ENCODE data around the gene RHCE. TPM values are rescaled to one million over a fixed set of nuclear protein-coding genes. Genes with fewer than 3 reads are reported as not detected.
"Not testable (repeated sequence)": the region's sequence is repeated elsewhere in the genome, so short reads cannot be mapped to it uniquely, and the experiment has no call there.

The RHCE gene
- total and polyA plus RNA-seq, 5 donors from 2014 or later, result 0.16 to 0.45 (median 0.31) TPM; not detected in 1

DNA sequence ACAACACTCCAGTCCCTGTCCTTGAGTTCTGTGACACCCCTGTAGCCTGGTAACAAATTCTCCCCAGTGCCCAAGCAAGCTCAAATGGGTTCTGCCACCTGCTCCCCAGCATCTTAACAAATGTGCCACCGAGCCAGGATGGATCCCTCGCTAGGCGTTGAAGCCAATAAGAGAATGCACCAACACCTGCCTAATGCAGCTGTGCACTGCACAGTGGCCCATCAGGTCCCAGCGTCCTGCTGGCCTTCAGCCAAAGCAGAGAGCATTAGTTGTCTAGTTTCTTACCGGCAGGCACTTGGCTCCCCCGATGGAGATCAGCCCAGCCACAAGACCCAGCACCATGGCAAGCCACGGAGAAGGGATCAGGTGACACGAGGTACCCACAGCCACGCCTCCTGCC is 31.9 kb downstream of the RHCE start:
- not testable (repeated sequence) for H3K4me1 ChIP-seq (ENCODE audit: control insufficient read depth, insufficient read depth, low read length, poor library complexity, severe bottlenecking); H3K36me3 Mint-ChIP-seq; H3K9me3 Mint-ChIP-seq; H3K36me3 ChIP-seq (ENCODE audit: control insufficient read depth, insufficient read depth, low read length); H3K9me3 ChIP-seq (ENCODE audit: control insufficient read depth in 2 of 2, low read length in 2 of 2); DNase-seq; ATAC-seq (ENCODE audit: low read depth in 2 of 2); H3K4me1 Mint-ChIP-seq; H3K4me3 ChIP-seq (ENCODE audit: low read depth, low read length); H3K4me3 Mint-ChIP-seq; H3K27ac ChIP-seq (ENCODE audit: insufficient read depth, low read length, poor library complexity, severe bottlenecking); H3K27ac Mint-ChIP-seq; H3K27me3 ChIP-seq (ENCODE audit: control insufficient read depth, insufficient read depth, low read length)
- H3K27me3 Mint-ChIP-seq, result peaks cover 11% of the 10 kb centered on the region

DNA sequence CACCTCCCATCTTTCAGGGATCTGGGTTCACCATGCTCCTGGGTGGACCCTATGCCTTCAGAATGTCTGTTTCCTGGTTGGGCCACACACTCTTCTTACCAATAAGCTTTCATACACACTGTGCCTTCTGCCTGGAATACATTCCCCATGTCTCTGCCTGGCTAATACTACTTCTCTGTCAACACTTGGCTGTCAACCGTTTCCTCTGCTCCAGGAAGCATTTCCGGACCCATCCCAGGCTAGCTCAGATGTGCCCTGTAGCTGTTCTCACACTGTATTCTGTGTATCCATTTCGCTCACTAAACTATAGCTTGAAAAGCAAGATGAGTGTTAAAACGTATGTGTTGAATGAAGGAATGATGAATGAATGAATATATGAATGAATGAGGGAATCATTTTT is 33.5 kb downstream of the RHCE start:
- peaks cover 11% of the 10 kb centered on the region for H3K27me3 Mint-ChIP-seq
- H3K27ac ChIP-seq (ENCODE audit: insufficient read depth, low read length, poor library complexity, severe bottlenecking); DNase-seq; H3K27me3 ChIP-seq (ENCODE audit: control insufficient read depth, insufficient read depth, low read length); H3K4me3 Mint-ChIP-seq; H3K4me1 Mint-ChIP-seq; H3K4me1 ChIP-seq (ENCODE audit: control insufficient read depth, insufficient read depth, low read length, poor library complexity, severe bottlenecking); H3K9me3 ChIP-seq (ENCODE audit: control insufficient read depth in 2 of 2, low read length in 2 of 2); H3K36me3 ChIP-seq (ENCODE audit: control insufficient read depth, insufficient read depth, low read length); H3K27ac Mint-ChIP-seq; H3K4me3 ChIP-seq (ENCODE audit: low read depth, low read length); H3K9me3 Mint-ChIP-seq; ATAC-seq (ENCODE audit: low read depth in 2 of 2); H3K36me3 Mint-ChIP-seq: not testable (repeated sequence)

DNA sequence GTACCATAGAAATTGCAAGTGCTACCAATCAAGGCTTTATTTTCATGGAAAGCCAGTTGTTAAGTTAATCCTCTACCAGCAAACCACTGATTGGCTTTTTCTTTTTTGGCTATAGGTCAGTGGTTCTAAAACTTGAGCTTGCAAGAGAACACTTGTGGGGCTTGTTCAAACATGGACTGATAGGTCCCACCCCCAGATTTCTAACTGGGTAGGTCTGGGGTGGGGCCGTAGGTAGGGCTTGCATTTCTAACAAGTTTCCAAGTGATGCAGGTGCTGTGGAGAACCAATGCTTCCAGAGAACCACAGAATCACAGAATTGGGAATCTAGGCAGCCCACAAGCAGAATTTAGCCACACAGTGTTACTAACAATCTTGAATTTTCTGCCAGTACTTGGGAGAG is 36.8 kb downstream of the RHCE start:
- not testable (repeated sequence) for H3K4me3 ChIP-seq (ENCODE audit: low read depth, low read length); H3K9me3 ChIP-seq (ENCODE audit: control insufficient read depth in 2 of 2, low read length in 2 of 2); H3K4me1 ChIP-seq (ENCODE audit: control insufficient read depth, insufficient read depth, low read length, poor library complexity, severe bottlenecking); H3K4me1 Mint-ChIP-seq; H3K27ac Mint-ChIP-seq; H3K27me3 ChIP-seq (ENCODE audit: control insufficient read depth, insufficient read depth, low read length); H3K36me3 ChIP-seq (ENCODE audit: control insufficient read depth, insufficient read depth, low read length); H3K27ac ChIP-seq (ENCODE audit: insufficient read depth, low read length, poor library complexity, severe bottlenecking); H3K4me3 Mint-ChIP-seq; H3K36me3 Mint-ChIP-seq; H3K27me3 Mint-ChIP-seq; DNase-seq; H3K9me3 Mint-ChIP-seq; ATAC-seq (ENCODE audit: low read depth in 2 of 2)

- not testable (repeated sequence) for H3K4me3 Mint-ChIP-seq; H3K27me3 ChIP-seq (ENCODE audit: control insufficient read depth, insufficient read depth, low read length); H3K27me3 Mint-ChIP-seq; H3K36me3 ChIP-seq (ENCODE audit: control insufficient read depth, insufficient read depth, low read length); H3K9me3 Mint-ChIP-seq; H3K4me1 ChIP-seq (ENCODE audit: control insufficient read depth, insufficient read depth, low read length, poor library complexity, severe bottlenecking); H3K36me3 Mint-ChIP-seq; ATAC-seq (ENCODE audit: low read depth in 2 of 2); H3K27ac Mint-ChIP-seq; H3K4me1 Mint-ChIP-seq; H3K4me3 ChIP-seq (ENCODE audit: low read depth, low read length); H3K9me3 ChIP-seq (ENCODE audit: control insufficient read depth in 2 of 2, low read length in 2 of 2); H3K27ac ChIP-seq (ENCODE audit: insufficient read depth, low read length, poor library complexity, severe bottlenecking); DNase-seq
Observed at GRCh38 chr1:25383090-25383489, 37.5 kb downstream of the RHCE start.

GRCh38 chr1:25382543-25382942 is 38.1 kb downstream of the RHCE start:
- H3K27ac ChIP-seq (ENCODE audit: insufficient read depth, low read length, poor library complexity, severe bottlenecking); H3K36me3 ChIP-seq (ENCODE audit: control insufficient read depth, insufficient read depth, low read length); H3K4me1 Mint-ChIP-seq; H3K36me3 Mint-ChIP-seq; H3K27ac Mint-ChIP-seq; H3K27me3 ChIP-seq (ENCODE audit: control insufficient read depth, insufficient read depth, low read length); H3K9me3 ChIP-seq (ENCODE audit: control insufficient read depth in 2 of 2, low read length in 2 of 2); H3K9me3 Mint-ChIP-seq; H3K4me3 Mint-ChIP-seq; H3K27me3 Mint-ChIP-seq; H3K4me3 ChIP-seq (ENCODE audit: low read depth, low read length); H3K4me1 ChIP-seq (ENCODE audit: control insufficient read depth, insufficient read depth, low read length, poor library complexity, severe bottlenecking); DNase-seq; ATAC-seq (ENCODE audit: low read depth in 2 of 2): not testable (repeated sequence)

DNA sequence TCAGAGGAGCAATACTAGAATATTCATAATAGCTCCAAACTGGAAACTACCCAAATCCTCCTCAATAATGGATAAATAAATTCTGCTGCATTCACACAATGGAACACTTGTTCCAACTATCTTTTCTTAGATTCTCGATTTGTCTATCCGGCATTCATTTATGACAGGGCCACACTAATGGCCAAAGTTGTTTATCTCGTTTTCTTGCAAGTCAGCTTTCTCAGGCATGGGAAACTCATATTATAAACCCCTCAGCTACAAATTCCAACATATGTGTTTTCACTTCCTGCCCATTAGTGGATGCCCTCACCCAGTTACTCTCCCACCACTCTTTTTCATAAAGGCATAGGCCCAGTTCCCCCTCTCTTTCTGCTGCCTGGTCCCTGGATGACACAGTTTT is 42.3 kb downstream of the RHCE start:
- H3K9me3 Mint-ChIP-seq; H3K36me3 Mint-ChIP-seq; H3K4me3 ChIP-seq (ENCODE audit: low read depth, low read length); H3K9me3 ChIP-seq (ENCODE audit: control insufficient read depth in 2 of 2, low read length in 2 of 2); H3K27ac Mint-ChIP-seq; ATAC-seq (ENCODE audit: low read depth in 2 of 2); H3K4me3 Mint-ChIP-seq; H3K27ac ChIP-seq (ENCODE audit: insufficient read depth, low read length, poor library complexity, severe bottlenecking); DNase-seq; H3K27me3 ChIP-seq (ENCODE audit: control insufficient read depth, insufficient read depth, low read length); H3K4me1 ChIP-seq (ENCODE audit: control insufficient read depth, insufficient read depth, low read length, poor library complexity, severe bottlenecking); H3K27me3 Mint-ChIP-seq; H3K36me3 ChIP-seq (ENCODE audit: control insufficient read depth, insufficient read depth, low read length); H3K4me1 Mint-ChIP-seq: not testable (repeated sequence)

DNA sequence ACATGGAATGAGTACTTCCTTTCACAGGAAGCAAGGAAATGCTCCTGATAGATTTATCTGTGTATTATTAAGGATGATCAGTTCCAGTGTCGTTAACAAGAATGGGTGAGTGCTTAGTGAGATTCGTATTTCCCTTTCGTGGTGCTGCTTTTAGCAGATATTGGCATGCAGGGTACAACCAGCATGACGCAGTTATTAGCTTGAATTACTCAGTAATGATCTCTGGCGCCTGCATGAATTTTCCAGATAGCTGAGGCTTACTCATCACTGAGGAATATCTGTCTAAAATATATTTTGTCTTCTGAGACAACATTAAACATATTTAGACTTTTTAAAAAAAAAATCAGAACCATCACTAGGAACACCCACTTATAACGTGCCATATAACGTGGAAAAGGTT is 48.9 kb downstream of the RHCE start:
- H3K4me1 ChIP-seq (ENCODE audit: control insufficient read depth, insufficient read depth, low read length, poor library complexity, severe bottlenecking); H3K36me3 Mint-ChIP-seq; H3K27ac ChIP-seq (ENCODE audit: insufficient read depth, low read length, poor library complexity, severe bottlenecking); H3K27me3 Mint-ChIP-seq; H3K4me3 Mint-ChIP-seq; H3K4me3 ChIP-seq (ENCODE audit: low read depth, low read length); H3K4me1 Mint-ChIP-seq; H3K27me3 ChIP-seq (ENCODE audit: control insufficient read depth, insufficient read depth, low read length); H3K9me3 Mint-ChIP-seq; H3K36me3 ChIP-seq (ENCODE audit: control insufficient read depth, insufficient read depth, low read length); DNase-seq; H3K27ac Mint-ChIP-seq; ATAC-seq (ENCODE audit: low read depth in 2 of 2); H3K9me3 ChIP-seq (ENCODE audit: control insufficient read depth in 2 of 2, low read length in 2 of 2): not testable (repeated sequence)

DNA sequence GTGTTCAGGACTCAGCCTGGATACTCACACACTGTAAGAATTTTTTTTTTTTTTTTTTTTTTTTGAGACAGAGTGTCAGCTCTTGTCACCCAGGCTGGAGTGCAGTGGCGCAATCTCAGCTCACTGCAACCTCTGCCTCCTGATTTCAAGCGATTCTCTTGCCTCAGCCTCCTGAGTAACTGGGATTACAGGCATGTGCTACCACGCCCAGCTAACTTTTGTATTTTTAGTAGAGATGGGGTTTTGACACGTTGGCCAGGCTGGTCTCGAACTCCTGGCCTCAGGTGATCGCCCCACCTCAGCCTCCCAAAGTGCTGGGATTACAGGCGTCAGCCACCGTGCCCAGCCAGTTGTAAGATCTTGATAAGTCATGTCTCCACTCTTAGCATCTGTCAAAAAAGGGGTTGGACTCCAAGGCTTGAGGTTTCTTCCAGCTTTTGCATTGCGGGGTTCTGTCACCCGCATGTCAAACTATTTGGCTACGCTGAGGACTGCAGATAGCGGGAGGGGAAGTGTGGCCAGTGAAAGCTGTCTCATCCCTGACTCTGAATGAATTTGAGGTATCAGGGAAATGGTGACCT is 50.8 kb downstream of the RHCE start:
- ATAC-seq (ENCODE audit: low read depth in 2 of 2); H3K27ac Mint-ChIP-seq; H3K36me3 Mint-ChIP-seq; H3K27me3 ChIP-seq (ENCODE audit: control insufficient read depth, insufficient read depth, low read length); DNase-seq; H3K4me3 Mint-ChIP-seq; H3K4me3 ChIP-seq (ENCODE audit: low read depth, low read length); H3K9me3 Mint-ChIP-seq; H3K4me1 Mint-ChIP-seq; H3K36me3 ChIP-seq (ENCODE audit: control insufficient read depth, insufficient read depth, low read length); H3K9me3 ChIP-seq (ENCODE audit: control insufficient read depth in 2 of 2, low read length in 2 of 2); H3K27me3 Mint-ChIP-seq; H3K27ac ChIP-seq (ENCODE audit: insufficient read depth, low read length, poor library complexity, severe bottlenecking); H3K4me1 ChIP-seq (ENCODE audit: control insufficient read depth, insufficient read depth, low read length, poor library complexity, severe bottlenecking): not testable (repeated sequence)

Data from CD4-positive, CD25-positive, alpha-beta regulatory T cell (primary cell).